ENCODE results near the gene ZDHHC24.
A peak's percentile ranks its signal among the peaks of the same experiment; 100 is the strongest.
"Not testable (repeated sequence)": the region's sequence is repeated elsewhere in the genome, so short reads cannot be mapped to it uniquely, and the experiment has no call there.

The ZDHHC24 gene

GRCh38 chr11:66544952-66545351, 896 bp downstream of the ZDHHC24 start:
- not testable (repeated sequence) for H3K27me3 ChIP-seq (ENCODE audit: control insufficient read depth in 1 of 2, insufficient read depth in 2 of 2, low read length in 2 of 2); H3K9me3 ChIP-seq (ENCODE audit: control insufficient read depth in 2 of 2, low read length in 2 of 2); H3K27ac ChIP-seq (ENCODE audit: low read length)
- Histone ChIP-seq H3K9ac (ENCODE audit: low read length in 2 of 2) (peak overlapping the region; percentile 78 to 81), H3K36me3 (ENCODE audit: control insufficient read depth in 2 of 2, insufficient read depth in 2 of 2, low read length in 2 of 2) (peaks cover 13 to 14% of the 10 kb centered on the region in 2 donors), H3K4me3 (ENCODE audit: low read length in 2 of 2) (peak overlapping the region; percentile 73 to 80), H3K4me1 (ENCODE audit: control insufficient read depth, insufficient read depth, low read length) (peaks cover 33% of the 10 kb centered on the region)

- H3K4me1 ChIP-seq (ENCODE audit: control insufficient read depth, insufficient read depth, low read length), result peaks cover 33% of the 10 kb centered on the region
- no peak overlapping the region for H3K27ac ChIP-seq (ENCODE audit: low read length)
- peaks cover 13 to 14% of the 10 kb centered on the region in 2 donors for H3K36me3 ChIP-seq (ENCODE audit: control insufficient read depth in 2 of 2, insufficient read depth in 2 of 2, low read length in 2 of 2)
- no peaks in the 10 kb centered on the region for H3K9me3 ChIP-seq (ENCODE audit: control insufficient read depth in 2 of 2, low read length in 2 of 2)
- peak overlapping the region in 1 of 2 donors; percentile 44 for H3K4me3 ChIP-seq (ENCODE audit: low read length in 2 of 2)
- H3K27me3 ChIP-seq (ENCODE audit: control insufficient read depth in 1 of 2, insufficient read depth in 2 of 2, low read length in 2 of 2), result no peaks in the 10 kb centered on the region
- peak overlapping the region in 1 of 2 donors; percentile 47 for H3K9ac ChIP-seq (ENCODE audit: low read length in 2 of 2)
Observed at GRCh38 chr11:66543263-66544107, 2.4 kb downstream of the ZDHHC24 start.

- Histone ChIP-seq H3K9ac (ENCODE audit: low read length in 2 of 2) (no peak overlapping the region), H3K4me3 (ENCODE audit: low read length in 2 of 2) (no peak overlapping the region), H3K4me1 (ENCODE audit: control insufficient read depth, insufficient read depth, low read length) (peaks cover 33% of the 10 kb centered on the region), H3K9me3 (ENCODE audit: control insufficient read depth in 2 of 2, low read length in 2 of 2) (no peaks in the 10 kb centered on the region), H3K36me3 (ENCODE audit: control insufficient read depth in 2 of 2, insufficient read depth in 2 of 2, low read length in 2 of 2) (peaks cover 13 to 14% of the 10 kb centered on the region in 2 donors), H3K27me3 (ENCODE audit: control insufficient read depth in 1 of 2, insufficient read depth in 2 of 2, low read length in 2 of 2) (no peaks in the 10 kb centered on the region), H3K27ac (ENCODE audit: low read length) (no peak overlapping the region)
Observed at GRCh38 chr11:66542362-66542761, 3.5 kb downstream of the ZDHHC24 start.

GRCh38 chr11:66541892-66542291, 4.0 kb downstream of the ZDHHC24 start:
- Histone ChIP-seq H3K4me3 (ENCODE audit: low read length in 2 of 2) (no peak overlapping the region), H3K9me3 (ENCODE audit: control insufficient read depth in 2 of 2, low read length in 2 of 2) (no peaks in the 10 kb centered on the region), H3K27me3 (ENCODE audit: control insufficient read depth in 1 of 2, insufficient read depth in 2 of 2, low read length in 2 of 2) (no peaks in the 10 kb centered on the region), H3K4me1 (ENCODE audit: control insufficient read depth, insufficient read depth, low read length) (peaks cover 32% of the 10 kb centered on the region), H3K27ac (ENCODE audit: low read length) (no peak overlapping the region), H3K9ac (ENCODE audit: low read length in 2 of 2) (no peak overlapping the region), H3K36me3 (ENCODE audit: control insufficient read depth in 2 of 2, insufficient read depth in 2 of 2, low read length in 2 of 2) (peaks cover 13 to 14% of the 10 kb centered on the region in 2 donors)

GRCh38 chr11:66540598-66540997, 5.2 kb downstream of the ZDHHC24 start:
- peaks cover 22% of the 10 kb centered on the region for H3K4me1 ChIP-seq (ENCODE audit: control insufficient read depth, insufficient read depth, low read length)
- peaks cover 13 to 16% of the 10 kb centered on the region in 2 donors for H3K36me3 ChIP-seq (ENCODE audit: control insufficient read depth in 2 of 2, insufficient read depth in 2 of 2, low read length in 2 of 2)
- not testable (repeated sequence) for H3K4me3 ChIP-seq (ENCODE audit: low read length in 2 of 2); H3K27ac ChIP-seq (ENCODE audit: low read length); H3K9ac ChIP-seq (ENCODE audit: low read length in 2 of 2); H3K27me3 ChIP-seq (ENCODE audit: control insufficient read depth in 1 of 2, insufficient read depth in 2 of 2, low read length in 2 of 2); H3K9me3 ChIP-seq (ENCODE audit: control insufficient read depth in 2 of 2, low read length in 2 of 2)

- no peak overlapping the region for H3K4me3 ChIP-seq (ENCODE audit: low read length in 2 of 2)
- H3K9ac ChIP-seq (ENCODE audit: low read length in 2 of 2), result no peak overlapping the region
- peaks cover 14% of the 10 kb centered on the region for H3K4me1 ChIP-seq (ENCODE audit: control insufficient read depth, insufficient read depth, low read length)
- H3K9me3 ChIP-seq (ENCODE audit: control insufficient read depth in 2 of 2, low read length in 2 of 2), result no peaks in the 10 kb centered on the region
- peaks cover 16 to 17% of the 10 kb centered on the region in 2 donors for H3K36me3 ChIP-seq (ENCODE audit: control insufficient read depth in 2 of 2, insufficient read depth in 2 of 2, low read length in 2 of 2)
- H3K27ac ChIP-seq (ENCODE audit: low read length), result no peak overlapping the region
- no peaks in the 10 kb centered on the region for H3K27me3 ChIP-seq (ENCODE audit: control insufficient read depth in 1 of 2, insufficient read depth in 2 of 2, low read length in 2 of 2)
Observed at GRCh38 chr11:66539870-66540213, 6.0 kb downstream of the ZDHHC24 start.

GRCh38 chr11:66539170-66539869, 6.5 kb downstream of the ZDHHC24 start:
- Histone ChIP-seq H3K4me3 (ENCODE audit: low read length in 2 of 2) (no peak overlapping the region), H3K4me1 (ENCODE audit: control insufficient read depth, insufficient read depth, low read length) (peaks cover 13% of the 10 kb centered on the region), H3K27ac (ENCODE audit: low read length) (no peak overlapping the region), H3K27me3 (ENCODE audit: control insufficient read depth in 1 of 2, insufficient read depth in 2 of 2, low read length in 2 of 2) (no peaks in the 10 kb centered on the region), H3K9me3 (ENCODE audit: control insufficient read depth in 2 of 2, low read length in 2 of 2) (no peaks in the 10 kb centered on the region), H3K9ac (ENCODE audit: low read length in 2 of 2) (no peak overlapping the region), H3K36me3 (ENCODE audit: control insufficient read depth in 2 of 2, insufficient read depth in 2 of 2, low read length in 2 of 2) (peaks cover 16 to 17% of the 10 kb centered on the region in 2 donors)

- Histone ChIP-seq H3K9ac (ENCODE audit: low read length in 2 of 2) (no peak overlapping the region), H3K36me3 (ENCODE audit: control insufficient read depth in 2 of 2, insufficient read depth in 2 of 2, low read length in 2 of 2) (peaks cover 15 to 27% of the 10 kb centered on the region in 2 donors), H3K27me3 (ENCODE audit: control insufficient read depth in 1 of 2, insufficient read depth in 2 of 2, low read length in 2 of 2) (no peaks in the 10 kb centered on the region), H3K4me3 (ENCODE audit: low read length in 2 of 2) (no peak overlapping the region), H3K9me3 (ENCODE audit: control insufficient read depth in 2 of 2, low read length in 2 of 2) (no peaks in the 10 kb centered on the region), H3K27ac (ENCODE audit: low read length) (no peak overlapping the region), H3K4me1 (ENCODE audit: control insufficient read depth, insufficient read depth, low read length) (no peaks in the 10 kb centered on the region)
Observed at GRCh38 chr11:66532784-66533183, 13.1 kb downstream of the ZDHHC24 start.

- Histone ChIP-seq H3K27me3 (ENCODE audit: control insufficient read depth in 1 of 2, insufficient read depth in 2 of 2, low read length in 2 of 2) (no peaks in the 10 kb centered on the region), H3K36me3 (ENCODE audit: control insufficient read depth in 2 of 2, insufficient read depth in 2 of 2, low read length in 2 of 2) (peaks cover 15 to 28% of the 10 kb centered on the region in 2 donors), H3K4me1 (ENCODE audit: control insufficient read depth, insufficient read depth, low read length) (no peaks in the 10 kb centered on the region), H3K27ac (ENCODE audit: low read length) (no peak overlapping the region), H3K9me3 (ENCODE audit: control insufficient read depth in 2 of 2, low read length in 2 of 2) (no peaks in the 10 kb centered on the region), H3K9ac (ENCODE audit: low read length in 2 of 2) (no peak overlapping the region), H3K4me3 (ENCODE audit: low read length in 2 of 2) (no peak overlapping the region)
Observed at GRCh38 chr11:66531841-66532240, 14.0 kb downstream of the ZDHHC24 start.

- H3K9me3 ChIP-seq (ENCODE audit: control insufficient read depth in 2 of 2, low read length in 2 of 2), result no peaks in the 10 kb centered on the region
- H3K4me1 ChIP-seq (ENCODE audit: control insufficient read depth, insufficient read depth, low read length), result no peaks in the 10 kb centered on the region
- peaks cover 15 to 32% of the 10 kb centered on the region in 2 donors for H3K36me3 ChIP-seq (ENCODE audit: control insufficient read depth in 2 of 2, insufficient read depth in 2 of 2, low read length in 2 of 2)
- no peak overlapping the region for H3K4me3 ChIP-seq (ENCODE audit: low read length in 2 of 2)
- H3K9ac ChIP-seq (ENCODE audit: low read length in 2 of 2), result no peak overlapping the region
- no peak overlapping the region for H3K27ac ChIP-seq (ENCODE audit: low read length)
- no peaks in the 10 kb centered on the region for H3K27me3 ChIP-seq (ENCODE audit: control insufficient read depth in 1 of 2, insufficient read depth in 2 of 2, low read length in 2 of 2)
Observed at GRCh38 chr11:66530927-66531709, 14.7 kb downstream of the ZDHHC24 start.

Measured in stomach smooth muscle (tissue), 2 donors.